ENCODE results near the gene SNX9. TPM values are rescaled to one million over a fixed set of nuclear protein-coding genes. Genes with fewer than 3 reads are reported as not detected.

SNX9 gene
- total RNA-seq, 1 experiment from 2014 or later = 33.1 TPM

- BruUV-seq (replicated peaks) = no TSS peak
- no peak overlapping the region for H3K4me3 Mint-ChIP-seq (ENCODE audit: unreplicated experiment)
- DNase-seq (ENCODE audit: unreplicated experiment) = no peak
- no peaks in the 10 kb centered on the region for H3K4me1 Mint-ChIP-seq (ENCODE audit: insufficient read depth, unreplicated experiment)
- intact Hi-C loops (cut with micrococcal nuclease) = no loop called here
- no peak for TF ChIP-seq CTCF (IDR thresholded peaks at IDR 0.05; ENCODE audit: unreplicated experiment)
- H3K27ac Mint-ChIP-seq (ENCODE audit: low read depth, unreplicated experiment) = no peak overlapping the region
- CTCF ChIA-PET = no interaction called here
- H3K9me3 Mint-ChIP-seq (ENCODE audit: unreplicated experiment) = no peaks in the 10 kb centered on the region
- POLR2A ChIA-PET = no interaction called here
- H3K27me3 Mint-ChIP-seq (ENCODE audit: insufficient read depth, unreplicated experiment) = no peaks in the 10 kb centered on the region
- H3K36me3 Mint-ChIP-seq (ENCODE audit: insufficient read depth, unreplicated experiment) = no peaks in the 10 kb centered on the region
Measured at GRCh38 chr6:157789297-157789696, 33.7 kb upstream of the SNX9 start.

- no peak for TF ChIP-seq CTCF (IDR thresholded peaks at IDR 0.05; ENCODE audit: unreplicated experiment)
- Mint-ChIP-seq H3K27ac (ENCODE audit: low read depth, unreplicated experiment) (no peak overlapping the region), H3K27me3 (ENCODE audit: insufficient read depth, unreplicated experiment) (no peaks in the 10 kb centered on the region), H3K4me3 (ENCODE audit: unreplicated experiment) (no peak overlapping the region), H3K4me1 (ENCODE audit: insufficient read depth, unreplicated experiment) (no peaks in the 10 kb centered on the region), H3K9me3 (ENCODE audit: unreplicated experiment) (no peaks in the 10 kb centered on the region), H3K36me3 (ENCODE audit: insufficient read depth, unreplicated experiment) (no peaks in the 10 kb centered on the region)
- intact Hi-C loops (cut with micrococcal nuclease) = no loop called here
- ChIA-PET CTCF (no interaction called here), POLR2A (no interaction called here)
- DNase-seq (ENCODE audit: unreplicated experiment) = no peak
- no TSS peak for BruUV-seq (replicated peaks)
Measured at GRCh38 chr6:157789861-157790260, 33.2 kb upstream of the SNX9 start.

- no peaks in the 10 kb centered on the region for H3K9me3 Mint-ChIP-seq (ENCODE audit: unreplicated experiment)
- H3K36me3 Mint-ChIP-seq (ENCODE audit: insufficient read depth, unreplicated experiment) = no peaks in the 10 kb centered on the region
- intact Hi-C loops (cut with micrococcal nuclease) = no loop called here
- TF ChIP-seq CTCF (IDR thresholded peaks at IDR 0.05; ENCODE audit: unreplicated experiment) = no peak
- no peaks in the 10 kb centered on the region for H3K27me3 Mint-ChIP-seq (ENCODE audit: insufficient read depth, unreplicated experiment)
- no peaks in the 10 kb centered on the region for H3K4me1 Mint-ChIP-seq (ENCODE audit: insufficient read depth, unreplicated experiment)
- POLR2A ChIA-PET = interaction anchor here (0.5 to 2.7 kb wide), 2 partner anchors 26 to 506 kb away, joined by 3 to 7 read pairs; no protein-coding TSS in a partner anchor
- DNase-seq (ENCODE audit: unreplicated experiment) = no peak
- no peak overlapping the region for H3K27ac Mint-ChIP-seq (ENCODE audit: low read depth, unreplicated experiment)
- CTCF ChIA-PET = no interaction called here
- BruUV-seq (replicated peaks) = no TSS peak
- no peak overlapping the region for H3K4me3 Mint-ChIP-seq (ENCODE audit: unreplicated experiment)
Measured at GRCh38 chr6:157790548-157791160, 32.4 kb upstream of the SNX9 start.

GRCh38 chr6:157791450-157791849, 31.6 kb upstream of the SNX9 start:
- no peak for TF ChIP-seq CTCF (IDR thresholded peaks at IDR 0.05; ENCODE audit: unreplicated experiment)
- Mint-ChIP-seq H3K9me3 (ENCODE audit: unreplicated experiment) (no peaks in the 10 kb centered on the region), H3K4me1 (ENCODE audit: insufficient read depth, unreplicated experiment) (no peaks in the 10 kb centered on the region), H3K4me3 (ENCODE audit: unreplicated experiment) (no peak overlapping the region), H3K27me3 (ENCODE audit: insufficient read depth, unreplicated experiment) (no peaks in the 10 kb centered on the region), H3K27ac (ENCODE audit: low read depth, unreplicated experiment) (no peak overlapping the region), H3K36me3 (ENCODE audit: insufficient read depth, unreplicated experiment) (no peaks in the 10 kb centered on the region)
- DNase-seq (ENCODE audit: unreplicated experiment) = no peak
- CTCF ChIA-PET = interaction anchor here (0.6 to 0.7 kb wide), 2 partner anchors 46 to 430 kb away, joined by 3 read pairs; no protein-coding TSS in a partner anchor
- BruUV-seq (replicated peaks) = no TSS peak
- POLR2A ChIA-PET = interaction anchor here (0.7 to 2.7 kb wide), 3 partner anchors 10 to 50 kb away, joined by 3 to 7 read pairs (median 3); no protein-coding TSS in a partner anchor
- intact Hi-C loops (cut with micrococcal nuclease) = no loop called here

Measured in MCF 10A (cell line).